Trophoblast cell (in vitro differentiated cells and primary cell): ENCODE data around the gene KCNC2.

Experiments
- DNase-seq, 2 donors: peaks; one replicate each; pipeline ENCODE4 v3.0.0-alpha.2; 2016
- H2AFZ ChIP-seq: 2 replicates; pipeline ENCODE4 v1.6.1; 2013; ENCODE audit warnings: low read length, moderate library complexity, mild to moderate bottlenecking; ENCODE audit not compliant: insufficient read depth, poor library complexity
- H2AK5ac ChIP-seq: 2 replicates; pipeline ENCODE4 v1.6.1; 2013; ENCODE audit warnings: mild to moderate bottlenecking, low read length
- H2BK120ac ChIP-seq: 2 replicates; pipeline ENCODE4 v1.6.1; 2013; ENCODE audit warnings: low read length, mild to moderate bottlenecking, moderate library complexity; ENCODE audit not compliant: insufficient read depth, poor library complexity
- H2BK12ac ChIP-seq: 2 replicates; pipeline ENCODE4 v1.6.1; 2013; ENCODE audit warnings: mild to moderate bottlenecking, low read length, moderate library complexity
- H2BK5ac ChIP-seq: 2 replicates; pipeline ENCODE4 v1.6.1; 2013; ENCODE audit warnings: low read length, low read depth, moderate library complexity, mild to moderate bottlenecking; ENCODE audit not compliant: poor library complexity
- H3K14ac ChIP-seq: 2 replicates; pipeline ENCODE4 v1.6.1; 2013; ENCODE audit warnings: mild to moderate bottlenecking, low read length
- H3K18ac ChIP-seq: 2 replicates; pipeline ENCODE4 v1.6.1; 2013; ENCODE audit warnings: mild to moderate bottlenecking, low read length
- H3K23ac ChIP-seq: 2 replicates; pipeline ENCODE4 v1.6.1; 2013; ENCODE audit warnings: low read length
- H3K27ac ChIP-seq: 2 replicates; pipeline ENCODE4 v1.5.1; 2013; ENCODE audit warnings: low read depth, mild to moderate bottlenecking, inconsistent platforms, low read length, moderate library complexity
- H3K27me3 ChIP-seq: 2 replicates; pipeline ENCODE4 v1.6.1; 2013; ENCODE audit warnings: inconsistent platforms, mild to moderate bottlenecking, low read length, moderate library complexity; ENCODE audit not compliant: insufficient read depth
- H3K36me3 ChIP-seq, 2 experiments: 1 replicate in 1 of 2; 2 replicates in 1 of 2; pipeline ENCODE4 v1.6.1; 2013; ENCODE audit warnings: low read length in 2 of 2, mild to moderate bottlenecking in 2 of 2, moderate library complexity in 1 of 2; ENCODE audit not compliant: insufficient read depth in 2 of 2, control insufficient read depth in 1 of 2
- H3K4ac ChIP-seq: 2 replicates; pipeline ENCODE4 v1.6.1; 2013; ENCODE audit warnings: low read depth, mild to moderate bottlenecking, low read length, moderate library complexity
- H3K4me1 ChIP-seq, 2 experiments: 1 replicate in 1 of 2; 2 replicates in 1 of 2; pipeline ENCODE4 v1.6.1; 2013; ENCODE audit warnings: low read length in 2 of 2, mild to moderate bottlenecking in 2 of 2, moderate library complexity in 1 of 2; ENCODE audit not compliant: insufficient read depth in 2 of 2, control insufficient read depth in 1 of 2
- H3K4me2 ChIP-seq: 2 replicates; pipeline ENCODE4 v1.6.1; 2013; ENCODE audit warnings: inconsistent platforms, mild to moderate bottlenecking, low read length, moderate library complexity
- H3K4me3 ChIP-seq: 2 replicates; pipeline ENCODE4 v1.5.1; 2013; ENCODE audit warnings: mild to moderate bottlenecking, low read depth, low read length, inconsistent platforms
- H3K79me1 ChIP-seq: one replicate; pipeline ENCODE4 v1.6.1; 2013; ENCODE audit warnings: low read length
- H3K79me2 ChIP-seq: 2 replicates; pipeline ENCODE4 v1.6.1; 2013; ENCODE audit warnings: low read length, mild to moderate bottlenecking; ENCODE audit not compliant: control insufficient read depth, insufficient read depth, poor library complexity
- H3K9ac ChIP-seq: 2 replicates; pipeline ENCODE4 v1.6.1; 2013; ENCODE audit warnings: mild to moderate bottlenecking, low read length
- H3K9me3 ChIP-seq: 2 replicates; pipeline ENCODE4 v1.6.1; 2013; ENCODE audit warnings: low read depth, mild to moderate bottlenecking, control low read depth, inconsistent platforms, low read length; ENCODE audit not compliant: insufficient read depth
- H4K12ac ChIP-seq: 2 replicates; pipeline ENCODE4 v1.6.1; 2013; ENCODE audit warnings: low read depth, mild to moderate bottlenecking, low read length, moderate library complexity
- H4K8ac ChIP-seq: 2 replicates; pipeline ENCODE4 v1.6.1; 2013; ENCODE audit warnings: low read depth, mild to moderate bottlenecking, low read length, moderate library complexity
- H4K91ac ChIP-seq: one replicate; pipeline ENCODE4 v1.6.1; 2013; ENCODE audit warnings: low read depth, mild to moderate bottlenecking, low read length, moderate library complexity
- WGBS: extraction: QIAGEN DNeasy Blood & Tissue Kit; methylation state at CpG from one replicate; pipeline ENCODE4 v1.1.7; 2013; ENCODE audit warnings: missing lambda C conversion rate; ENCODE audit not compliant: insufficient read length, insufficient coverage; ENCODE audit errors: extremely low coverage; 5-methylcytosine and 5-hydroxymethylcytosine counted together

The KCNC2 gene

DNA sequence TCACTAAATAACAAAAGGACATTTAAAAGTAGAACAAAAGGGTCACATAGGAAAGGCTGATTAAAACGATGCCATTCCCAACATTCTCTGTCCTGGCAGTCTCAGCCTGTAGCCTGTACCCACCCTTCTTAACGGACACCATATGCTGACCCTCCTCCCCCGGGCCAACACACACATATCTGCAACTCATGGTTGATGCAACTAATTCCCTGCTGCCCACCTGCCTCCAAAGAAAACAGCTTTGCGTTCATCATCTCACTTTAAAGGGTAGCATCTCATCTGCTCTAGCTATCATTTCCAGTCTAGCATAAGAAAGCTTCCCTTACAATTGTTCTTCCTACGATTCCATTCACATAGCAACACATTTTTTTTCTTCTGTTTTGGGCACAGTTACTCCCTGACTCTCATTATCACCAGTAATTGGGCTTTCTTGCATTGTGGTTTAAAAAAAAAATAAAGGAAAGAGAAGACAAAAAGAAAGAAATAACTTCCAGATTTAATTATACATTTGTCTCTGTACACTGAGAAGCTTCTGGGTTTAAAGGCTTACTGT is 92.9 kb downstream of the KCNC2 start:
- Histone ChIP-seq H4K91ac (no peak overlapping the region), H3K18ac (no peak overlapping the region), H2BK12ac (no peak overlapping the region), H3K79me1 (no peaks in the 10 kb centered on the region), H3K9ac (no peak overlapping the region), H3K79me2 (no peaks in the 10 kb centered on the region), H3K4me1 (no peaks in the 10 kb centered on the region), H3K14ac (no peak overlapping the region), H3K9me3 (no peaks in the 10 kb centered on the region), H3K27ac (no peak overlapping the region), H2BK120ac (no peak overlapping the region), H3K4ac (no peak overlapping the region), H3K27me3 (no peaks in the 10 kb centered on the region), H3K4me2 (no peak overlapping the region), H4K12ac (no peak overlapping the region), H2AK5ac (no peak overlapping the region), H3K23ac (no peak overlapping the region), H2AFZ (no peak overlapping the region), H2BK5ac (no peak overlapping the region), H3K4me3 (no peak overlapping the region), H3K36me3 (no peaks in the 10 kb centered on the region), H4K8ac (no peak overlapping the region)
- no CpG with 5 or more reads among the region's 5 CpGs for WGBS
- no peak for DNase-seq

DNA sequence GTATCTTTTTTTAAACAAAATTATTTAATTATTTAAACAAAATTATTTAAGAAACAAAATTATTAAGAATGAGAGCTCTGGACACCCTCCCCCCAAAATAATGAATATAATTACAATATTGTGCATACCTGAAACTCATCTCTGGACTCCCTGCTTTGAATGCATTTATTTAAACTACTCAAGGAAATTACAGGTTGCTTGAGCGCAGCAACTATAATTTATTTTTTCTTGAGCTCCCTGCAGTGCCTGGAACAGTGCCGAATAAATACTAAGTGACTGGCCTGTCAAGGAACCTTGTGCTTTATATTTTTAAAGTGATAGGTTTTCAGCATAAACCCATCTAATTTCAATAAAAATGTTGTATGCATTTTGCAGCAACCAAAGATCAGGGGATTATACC is 93.9 kb downstream of the KCNC2 start:
- H2BK5ac ChIP-seq: no peak overlapping the region
- H3K23ac ChIP-seq: no peak overlapping the region
- H3K9me3 ChIP-seq: no peaks in the 10 kb centered on the region
- H4K91ac ChIP-seq: no peak overlapping the region
- H3K18ac ChIP-seq: no peak overlapping the region
- H3K9ac ChIP-seq: no peak overlapping the region
- H2BK120ac ChIP-seq: no peak overlapping the region
- no peak overlapping the region for H3K4ac ChIP-seq
- no peak overlapping the region for H3K4me2 ChIP-seq
- H3K4me1 ChIP-seq: no peaks in the 10 kb centered on the region
- H2BK12ac ChIP-seq: no peak overlapping the region
- no peak overlapping the region for H3K27ac ChIP-seq
- DNase-seq: no peak
- H3K79me2 ChIP-seq: no peaks in the 10 kb centered on the region
- no peak overlapping the region for H3K4me3 ChIP-seq
- no peak overlapping the region for H4K8ac ChIP-seq
- H3K36me3 ChIP-seq: no peaks in the 10 kb centered on the region
- WGBS: no CpG with 5 or more reads among the region's 2 CpGs
- no peaks in the 10 kb centered on the region for H3K27me3 ChIP-seq
- no peak overlapping the region for H4K12ac ChIP-seq
- no peak overlapping the region for H2AFZ ChIP-seq
- no peak overlapping the region for H2AK5ac ChIP-seq
- H3K14ac ChIP-seq: no peak overlapping the region
- H3K79me1 ChIP-seq: no peaks in the 10 kb centered on the region

DNA sequence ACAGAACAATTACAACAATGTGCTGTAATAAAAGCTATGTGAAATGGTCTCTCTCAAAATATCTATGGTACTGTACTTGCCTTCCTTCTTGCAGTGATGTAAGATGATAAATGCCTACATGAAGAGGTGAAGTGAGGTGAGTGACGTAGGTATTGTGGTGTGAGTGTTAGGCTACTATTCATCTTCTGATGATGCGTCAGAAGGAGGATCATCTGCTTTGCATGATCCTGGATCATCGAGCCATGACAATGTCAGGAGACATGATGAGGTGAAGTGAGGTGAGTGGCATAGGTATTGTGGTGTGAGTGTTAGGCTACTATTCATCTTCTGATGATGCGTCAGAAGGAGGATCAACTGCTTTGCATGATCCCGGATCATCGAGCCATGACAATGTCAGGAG is 105.8 kb downstream of the KCNC2 start:
- no peak overlapping the region for H3K4ac ChIP-seq
- no peak overlapping the region for H3K23ac ChIP-seq
- no peak overlapping the region for H2BK5ac ChIP-seq
- H2BK12ac ChIP-seq: no peak overlapping the region
- no peak overlapping the region for H3K27ac ChIP-seq
- H2BK120ac ChIP-seq: no peak overlapping the region
- H3K36me3 ChIP-seq: no peaks in the 10 kb centered on the region
- H2AFZ ChIP-seq: no peak overlapping the region
- H3K4me2 ChIP-seq: no peak overlapping the region
- H4K91ac ChIP-seq: no peak overlapping the region
- H3K79me1 ChIP-seq: no peaks in the 10 kb centered on the region
- no CpG with 5 or more reads among the region's 6 CpGs for WGBS
- H3K4me3 ChIP-seq: no peak overlapping the region
- no peak overlapping the region for H4K12ac ChIP-seq
- no peaks in the 10 kb centered on the region for H3K4me1 ChIP-seq
- no peaks in the 10 kb centered on the region for H3K27me3 ChIP-seq
- H4K8ac ChIP-seq: no peak overlapping the region
- H3K18ac ChIP-seq: no peak overlapping the region
- DNase-seq: no peak
- H3K9me3 ChIP-seq: no peaks in the 10 kb centered on the region
- H2AK5ac ChIP-seq: no peak overlapping the region
- H3K9ac ChIP-seq: no peak overlapping the region
- H3K14ac ChIP-seq: no peak overlapping the region
- H3K79me2 ChIP-seq: no peaks in the 10 kb centered on the region

DNA sequence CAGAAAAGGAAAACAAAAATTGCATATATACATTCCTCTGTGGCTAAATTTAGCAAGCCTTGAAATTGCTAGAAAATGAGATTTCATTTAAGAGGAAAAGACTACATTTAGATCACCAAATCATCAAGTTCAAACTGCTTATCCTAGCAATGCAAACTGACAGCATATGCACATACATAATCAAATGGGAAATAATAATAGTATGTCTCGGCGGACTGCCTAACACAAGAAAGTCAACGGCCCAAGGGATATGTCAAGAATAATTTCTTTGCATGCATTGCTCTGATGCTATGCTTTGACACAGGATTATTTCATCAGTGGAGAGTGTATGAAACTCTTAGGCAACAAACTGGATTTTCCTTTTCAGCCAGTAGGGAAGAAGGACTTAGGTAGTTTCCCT is 107.9 kb downstream of the KCNC2 start:
- no peak for DNase-seq
- no CpG with 5 or more reads among the region's 3 CpGs for WGBS
- no peaks in the 10 kb centered on the region for H3K79me1 ChIP-seq

More for the DNA sequence above, 107.9 kb downstream of the KCNC2 start:
- Histone ChIP-seq H4K91ac (no peak overlapping the region), H2AK5ac (no peak overlapping the region), H3K18ac (no peak overlapping the region), H3K36me3 (no peaks in the 10 kb centered on the region), H3K4me2 (no peak overlapping the region), H3K4me3 (no peak overlapping the region), H2BK12ac (no peak overlapping the region), H3K14ac (no peak overlapping the region), H3K9me3 (no peaks in the 10 kb centered on the region), H3K4ac (no peak overlapping the region), H3K27me3 (no peaks in the 10 kb centered on the region), H3K4me1 (no peaks in the 10 kb centered on the region), H2AFZ (no peak overlapping the region), H4K12ac (no peak overlapping the region), H3K79me2 (no peaks in the 10 kb centered on the region), H3K27ac (no peak overlapping the region), H2BK5ac (no peak overlapping the region), H3K9ac (no peak overlapping the region), H3K23ac (no peak overlapping the region), H4K8ac (no peak overlapping the region), H2BK120ac (no peak overlapping the region)
